GM10266 (cell line): ENCODE measurements around the gene OR5B3.
"Not testable (repeated sequence)": the region's sequence is repeated elsewhere in the genome, so short reads cannot be mapped to it uniquely, and the experiment has no call there.

ENCODE experiments used
- DNase-seq: peaks from one replicate; pipeline ENCODE4 v3.0.0; 2012; ENCODE audit errors: extremely low spot score
- CTCF ChIP-seq: IDR thresholded peaks from 2 replicates; pipeline ENCODE4 v1.5.1; 2012; ENCODE audit warnings: mild to moderate bottlenecking, low read depth; ENCODE audit not compliant: control insufficient read depth, insufficient read depth; ENCODE audit errors: missing control alignments

OR5B3 gene

GRCh38 chr11:58433638-58434203 is 27.0 kb upstream of the OR5B3 start:
- no peak for DNase-seq
- TF ChIP-seq CTCF, result no peak

GRCh38 chr11:58429273-58429672 is 22.6 kb upstream of the OR5B3 start:
- TF ChIP-seq CTCF, result no peak
- DNase-seq, result no peak

GRCh38 chr11:58428021-58428420 is 21.3 kb upstream of the OR5B3 start, which contains the start of gene OR5B2:
Gene OR5B2, minus strand, starts transcription at chr11:58428121. Its CDS starts 4,860 bp downstream, at chr11:58423261.
- no peak for DNase-seq
- no peak for TF ChIP-seq CTCF

- not testable (repeated sequence) for DNase-seq
Measured at GRCh38 chr11:58399622-58400021, 7.1 kb downstream of the OR5B3 start.

- DNase-seq, result no peak
- no peak for TF ChIP-seq CTCF
Measured at GRCh38 chr11:58395581-58395980, 11.1 kb downstream of the OR5B3 start.

- TF ChIP-seq CTCF, result no peak
- DNase-seq, result no peak
Measured at GRCh38 chr11:58394195-58394594, 12.5 kb downstream of the OR5B3 start.

GRCh38 chr11:58392746-58393145 is 13.9 kb downstream of the OR5B3 start:
- DNase-seq, result no peak
- no peak for TF ChIP-seq CTCF

- no peak for TF ChIP-seq CTCF
- no peak for DNase-seq
Measured at GRCh38 chr11:58391879-58392278, 14.8 kb downstream of the OR5B3 start.
